Left renal cortex interstitium (tissue), 4 donors: ENCODE results near the gene CDCA4. TPM values are rescaled to one million over a fixed set of nuclear protein-coding genes. Genes with fewer than 3 reads are reported as not detected.

Experiments
- DNase-seq, 4 donors: peaks; one replicate each; pipeline ENCODE4 v3.0.0-alpha.2; 2013; ENCODE audit warnings: low read depth in 4 of 4, low spot score in 2 of 4, missing footprints in 1 of 4
- polyA plus RNA-seq, 4 donors: library from polyadenylated mRNA; unstranded; fragments of 120-200 nt; gene quantifications; one replicate each; pipeline ENCODE4 v1.2.1, GENCODE V29; 2013; ENCODE audit not compliant: insufficient read length in 4 of 4

CDCA4 gene
- polyA plus RNA-seq, 4 donors: 19.9 to 27.8 (median 22.7) TPM

DNA sequence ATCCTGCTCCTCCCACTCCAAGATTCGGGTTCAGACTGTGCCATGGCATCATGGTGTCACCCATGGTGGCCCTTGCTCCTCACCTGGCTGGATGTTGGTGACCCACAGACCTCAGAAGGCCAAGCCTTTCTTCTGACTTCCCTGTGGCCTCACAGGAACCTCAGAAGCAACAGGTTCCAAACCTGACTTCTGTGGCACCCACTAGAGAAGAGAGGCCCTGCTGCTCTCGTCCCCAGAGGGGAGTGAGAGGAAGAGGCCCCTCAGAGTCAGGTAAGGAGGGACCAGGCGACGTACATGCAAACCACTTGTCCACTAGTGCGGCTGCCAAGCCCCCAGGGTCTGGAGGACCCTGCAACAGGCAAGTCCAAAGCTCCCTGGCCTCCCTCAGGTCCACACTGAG, 24.9 kb downstream of the CDCA4 start:
- DNase-seq: no peak

- DNase-seq: no peak
Observed at GRCh38 chr14:104994978-104995377, 25.9 kb downstream of the CDCA4 start.

DNA sequence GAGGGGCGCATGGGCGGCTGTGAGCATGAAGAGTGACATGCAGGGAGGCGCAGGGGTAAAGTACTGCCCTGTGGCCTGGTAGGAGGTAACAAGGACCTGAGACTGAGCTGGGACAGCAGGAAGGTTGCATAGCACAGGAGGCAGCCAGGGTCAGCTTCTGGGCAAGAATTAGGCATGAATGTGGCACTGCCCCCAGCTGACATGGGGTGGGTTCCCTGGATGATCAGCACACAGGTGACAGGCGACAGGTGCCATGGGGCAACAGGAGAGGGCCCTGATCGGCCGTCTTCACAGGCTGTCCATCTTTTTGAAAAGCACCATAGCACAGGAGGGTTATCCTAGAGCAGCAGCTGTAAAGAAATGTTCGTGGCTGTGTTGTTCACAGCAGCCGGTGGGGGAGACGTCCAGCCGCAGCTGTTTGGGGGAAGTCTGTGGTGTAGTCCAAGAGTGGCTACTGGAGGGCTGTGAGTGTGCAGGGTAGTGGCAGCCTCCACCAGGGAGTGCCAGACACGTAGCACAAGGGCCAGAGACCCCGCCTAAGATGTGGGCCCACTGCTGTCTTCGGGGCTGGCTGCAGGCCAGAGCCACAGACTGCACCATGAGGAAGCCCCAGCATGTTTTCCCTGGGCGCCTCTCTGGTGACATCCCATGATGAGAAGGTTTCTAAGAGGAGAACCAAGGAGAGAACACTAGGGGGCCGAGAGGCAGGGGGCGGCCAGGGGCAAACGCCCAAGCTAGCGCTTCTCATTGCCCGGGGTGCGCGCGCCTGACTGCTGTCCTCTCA, 26.9 kb downstream of the CDCA4 start:
- DNase-seq: no peak

GRCh38 chr14:104993306-104993705, 27.6 kb downstream of the CDCA4 start:
- DNase-seq: no peak

GRCh38 chr14:104992501-104992900, 28.4 kb downstream of the CDCA4 start:
- DNase-seq: no peak

DNA sequence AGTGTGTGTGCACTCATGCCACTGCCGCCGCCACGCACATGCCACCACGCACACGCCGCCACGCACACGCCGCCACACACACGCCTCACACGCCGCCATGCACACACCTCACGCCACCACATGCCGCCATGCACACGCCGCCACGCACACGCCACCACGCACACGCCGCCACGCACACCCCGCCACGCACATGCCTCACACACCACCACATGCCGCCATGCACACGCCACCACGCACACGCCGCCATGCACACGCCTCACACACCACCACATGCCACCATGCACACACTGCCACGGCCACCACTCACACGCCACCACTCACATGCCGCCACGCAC, 29.0 kb downstream of the CDCA4 start:
- DNase-seq: no peak

- no peak for DNase-seq
Observed at GRCh38 chr14:104989951-104990303, 31.0 kb downstream of the CDCA4 start.

DNA sequence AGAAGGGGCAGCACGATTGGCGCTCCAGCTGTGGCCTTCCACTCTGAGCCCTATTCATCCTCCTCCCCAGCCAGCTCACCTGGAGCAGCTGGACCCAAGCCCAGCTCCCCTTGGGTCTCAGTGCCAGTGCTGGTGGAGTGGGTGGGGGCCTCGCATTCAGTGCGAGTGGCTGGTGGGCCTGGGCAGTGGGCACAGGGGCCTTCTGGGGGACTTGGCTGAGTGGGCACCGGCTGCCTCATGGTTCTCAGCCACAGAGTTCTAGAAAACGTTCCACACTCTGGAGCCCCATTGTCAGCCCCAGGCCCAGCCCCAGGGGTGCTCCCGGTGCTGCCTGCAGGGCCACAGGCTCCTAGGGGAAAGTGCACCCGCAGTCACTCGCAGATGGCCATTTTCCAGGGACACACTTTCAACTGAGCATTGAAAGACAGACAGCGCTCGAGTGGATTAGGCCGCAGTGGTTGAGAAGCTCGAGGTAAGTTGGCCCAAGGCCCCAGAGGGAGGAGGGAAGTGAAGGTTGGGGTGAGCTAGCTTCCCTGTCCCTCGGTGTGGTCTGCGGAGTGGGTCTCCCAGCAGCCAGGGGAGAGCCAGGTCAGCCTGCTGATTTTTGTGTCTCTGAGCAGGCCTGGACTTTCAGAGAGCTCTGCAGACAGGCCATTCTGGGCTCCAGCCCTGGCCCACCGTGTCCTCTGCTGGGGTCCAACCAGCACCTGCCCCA, 31.5 kb downstream of the CDCA4 start:
- DNase-seq: no peak

DNA sequence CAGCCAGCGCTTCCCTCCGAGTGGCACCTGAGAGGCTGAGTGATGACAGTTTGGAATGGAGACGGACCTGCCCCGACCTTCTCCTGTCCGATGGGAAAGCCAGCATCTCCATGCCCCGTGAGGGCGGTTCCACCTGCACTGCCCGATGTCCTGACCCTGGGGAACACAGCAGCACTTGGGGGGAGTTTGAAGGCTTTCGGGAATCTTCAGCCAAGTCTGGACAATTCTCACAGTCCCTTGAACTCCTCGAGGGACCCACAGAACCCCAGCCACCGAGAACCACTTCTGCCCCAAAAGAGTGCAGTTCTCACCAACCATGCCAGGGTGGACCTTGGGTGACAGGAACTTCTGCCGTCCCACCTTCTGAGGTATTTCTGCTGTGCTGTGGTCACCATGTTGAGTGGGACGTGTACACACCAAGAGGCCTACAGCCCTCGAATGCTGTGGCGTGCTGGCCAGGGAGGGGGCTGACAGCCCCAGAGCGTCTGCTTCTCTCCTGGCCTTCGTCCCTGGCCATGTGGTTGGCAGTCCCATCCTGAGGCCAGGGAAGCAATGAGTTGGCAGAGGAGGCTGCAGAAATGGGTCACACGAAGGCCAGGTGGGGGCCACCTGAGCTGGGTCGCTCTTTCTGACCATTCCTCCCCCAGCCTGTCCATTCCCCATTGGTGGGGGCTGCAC, 34.3 kb downstream of the CDCA4 start:
- DNase-seq: no peak

GRCh38 chr14:104985675-104986486, 35.0 kb downstream of the CDCA4 start, which contains the start of gene CLBA1:
Gene CLBA1, plus strand, starts transcription at chr14:104985788. Its CDS starts 644 bp downstream, at chr14:104986432.
- DNase-seq: peak in 3 of 4 donors; percentile 77 to 88 (median 80)

GRCh38 chr14:104984056-104984894, 36.6 kb downstream of the CDCA4 start:
- no peak for DNase-seq

DNA sequence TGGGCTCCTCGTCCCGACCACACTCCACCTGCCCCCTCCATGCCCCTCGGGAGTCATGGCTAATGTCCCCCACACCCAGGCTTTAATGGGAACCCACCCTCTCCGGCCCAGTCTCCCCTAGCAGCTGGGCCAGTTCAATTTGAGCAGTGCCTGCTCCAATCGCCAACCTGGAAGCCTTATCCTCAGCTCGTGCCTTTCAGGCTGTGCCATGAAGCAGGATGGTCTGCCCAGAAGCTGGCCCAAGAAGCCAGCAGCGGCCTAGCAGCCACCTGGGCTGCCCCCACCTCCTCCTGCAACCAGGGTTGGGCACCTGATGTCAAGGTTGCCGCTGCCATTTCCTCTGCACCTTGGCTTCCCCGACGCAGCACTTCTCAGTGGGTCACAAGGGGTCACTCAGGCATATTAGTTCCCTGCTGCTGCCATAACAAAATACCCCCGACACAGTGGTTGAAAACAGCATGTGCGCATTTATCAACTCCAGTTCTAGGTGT, 37.6 kb downstream of the CDCA4 start:
- no peak for DNase-seq

DNA sequence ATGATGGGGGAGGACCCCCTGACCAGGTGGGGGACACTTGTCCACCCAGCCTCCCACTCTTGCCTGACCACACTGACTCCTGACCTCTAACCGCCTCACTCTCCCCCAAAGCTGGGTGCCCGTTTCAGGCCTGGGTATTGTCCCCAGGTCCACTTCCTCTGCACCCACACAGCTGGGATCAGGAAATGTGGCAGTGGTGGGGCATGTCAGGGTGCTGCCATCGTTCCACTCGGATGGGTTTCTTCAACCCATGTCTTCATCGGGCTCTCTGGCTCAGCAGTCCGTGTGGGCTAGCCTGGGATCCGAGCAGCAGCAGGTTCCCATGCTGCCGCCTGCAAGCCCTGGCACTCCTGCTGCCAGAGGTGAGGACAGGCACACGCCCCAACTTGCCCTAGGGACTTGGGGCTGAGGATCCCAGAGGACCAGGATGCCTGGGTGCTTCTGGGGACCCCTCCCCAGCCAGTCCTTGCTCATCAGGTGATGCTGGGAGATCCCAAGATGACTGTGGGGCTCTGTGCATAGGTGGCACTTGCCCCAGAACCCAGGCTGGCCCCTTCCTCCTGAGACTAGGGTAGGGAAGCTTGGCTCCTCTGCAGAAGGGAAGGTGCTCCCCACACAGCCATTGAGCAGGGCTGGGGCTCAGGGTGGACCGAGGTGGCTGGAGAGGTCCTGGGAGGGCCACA, 38.2 kb downstream of the CDCA4 start:
- no peak for DNase-seq

GRCh38 chr14:104981699-104982541, 39.0 kb downstream of the CDCA4 start:
- DNase-seq: no peak

DNA sequence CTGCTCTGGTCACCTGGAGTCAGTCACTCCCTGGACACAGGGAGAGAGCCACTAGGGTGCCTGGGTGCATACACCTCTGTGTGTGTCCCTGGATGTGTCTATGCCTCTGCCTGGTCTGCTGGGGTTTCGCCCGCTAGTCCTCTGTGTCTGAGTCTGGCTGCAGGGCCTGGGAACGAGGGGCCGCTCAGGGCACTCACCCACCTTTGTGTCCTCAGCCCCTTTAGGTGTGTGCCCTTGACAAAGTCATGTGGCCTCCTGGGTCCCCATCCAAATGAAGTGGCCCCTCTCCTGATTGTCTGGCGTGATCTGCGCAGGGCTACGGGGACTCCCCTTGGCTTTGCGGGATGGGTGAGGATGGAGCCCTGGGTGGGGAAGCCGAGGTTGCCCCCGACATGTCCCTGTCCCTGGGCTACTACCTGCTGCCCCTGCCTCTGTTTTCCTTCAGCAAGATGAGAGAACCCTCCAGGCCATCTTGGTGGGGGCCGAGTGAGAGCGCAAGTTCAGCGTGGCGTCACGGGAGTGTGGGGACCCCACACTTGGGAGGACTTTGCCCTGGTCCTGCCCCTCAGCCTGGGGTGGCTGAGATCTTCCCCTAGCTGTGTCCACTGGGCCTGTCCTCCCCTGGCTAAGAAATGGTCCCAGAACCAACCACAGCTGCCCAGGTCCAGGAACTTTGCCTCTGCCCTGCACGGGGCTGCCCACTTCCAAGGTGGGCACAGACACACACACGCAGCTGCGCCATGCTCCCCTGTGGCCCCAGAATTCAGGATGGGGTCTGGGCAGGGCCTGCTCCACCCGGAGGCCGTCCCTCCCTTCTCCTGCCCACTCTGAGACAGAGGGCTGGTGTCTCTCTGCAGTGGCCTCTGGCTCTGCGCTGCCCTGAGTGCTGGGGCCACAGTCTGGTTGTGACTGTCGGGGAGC, 40.0 kb downstream of the CDCA4 start:
- no peak for DNase-seq

GRCh38 chr14:104979758-104980610, 40.9 kb downstream of the CDCA4 start:
- no peak for DNase-seq
